Urinary bladder (tissue), 4 donors: ENCODE measurements around the gene FIS1. TPM values are rescaled to one million over a fixed set of nuclear protein-coding genes. Genes with fewer than 3 reads are reported as not detected.
"Not testable (repeated sequence)": the region's sequence is repeated elsewhere in the genome, so short reads cannot be mapped to it uniquely, and the experiment has no call there.

ENCODE experiments used
- DNase-seq: peaks from one replicate; pipeline ENCODE4 v3.0.0-alpha.2; 2015; ENCODE audit errors: extremely low spot score
- H3K27ac ChIP-seq: one replicate; pipeline ENCODE4 v1.5.1; 2013; ENCODE audit warnings: low read depth, mild to moderate bottlenecking, moderate library complexity
- H3K36me3 ChIP-seq: one replicate; pipeline ENCODE4 v1.6.1; 2013; ENCODE audit warnings: mild to moderate bottlenecking, moderate library complexity; ENCODE audit not compliant: insufficient read depth
- H3K4me1 ChIP-seq: one replicate; pipeline ENCODE4 v1.6.1; 2013; ENCODE audit warnings: mild to moderate bottlenecking, moderate library complexity; ENCODE audit not compliant: insufficient read depth
- H3K4me3 ChIP-seq: one replicate; pipeline ENCODE4 v1.5.1; 2013; ENCODE audit warnings: low read depth, low read length
- WGBS: extraction: QIAGEN DNeasy Blood & Tissue Kit; methylation state at CpG from one replicate; pipeline ENCODE4 v1.1.7; 2013; 5-methylcytosine and 5-hydroxymethylcytosine counted together
- polyA plus RNA-seq: library from polyadenylated mRNA; stranded (reverse); fragments of 200-250 nt; gene quantifications from one replicate; pipeline ENCODE4 v1.2.3, GENCODE V29; 2013
- total RNA-seq: library from RNA; depleted of rRNA; stranded (reverse); fragments of >200 nt; gene quantifications from one replicate; pipeline ENCODE4 v1.2.3, GENCODE V29; 2014
- donor health status: healthy with polysubstance abuse.
- donor health status: healthy.

FIS1 gene
- total and polyA plus RNA-seq, 2 donors, result 66.7 to 247 TPM

DNA sequence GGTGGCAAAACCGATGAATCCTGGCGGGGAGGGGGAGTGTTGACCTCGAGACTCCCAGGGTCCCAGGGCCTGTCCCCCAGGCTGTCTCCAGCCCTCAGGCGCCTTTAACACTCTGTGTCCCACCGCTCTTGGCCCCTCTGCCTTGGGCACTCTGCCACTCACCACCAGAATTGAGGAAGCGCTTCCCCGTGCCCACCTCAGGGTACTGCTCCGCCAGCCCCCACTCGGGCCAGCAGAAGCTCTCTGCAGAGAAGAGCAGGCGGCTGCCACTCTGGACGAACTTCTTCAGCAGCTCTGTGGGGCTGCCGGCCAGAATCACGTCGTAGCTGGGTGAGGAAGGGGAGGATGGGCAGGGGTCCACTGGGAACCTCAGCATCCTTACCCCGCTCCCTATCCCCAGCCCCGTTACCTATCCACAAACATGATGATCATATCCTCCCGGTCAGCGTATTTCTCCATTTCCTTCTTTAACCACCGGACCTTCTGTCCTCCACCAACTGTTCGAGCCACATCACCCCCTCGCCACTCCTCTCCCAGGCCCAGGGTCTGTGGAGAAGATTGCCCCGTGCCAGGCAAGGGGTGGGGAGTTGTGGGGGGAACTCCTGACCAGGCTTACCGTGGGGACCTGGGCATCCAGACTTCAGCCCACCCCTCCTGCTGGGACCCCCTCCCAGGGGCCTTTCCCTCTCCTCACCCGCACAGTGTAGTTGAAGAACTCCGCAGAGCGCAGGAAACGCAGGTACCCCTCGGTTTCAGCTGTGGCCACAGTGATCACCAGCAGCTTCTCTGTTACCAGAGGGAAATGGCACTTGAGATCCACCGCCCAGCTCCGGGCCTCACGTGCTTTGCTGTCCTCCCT, 28.7 kb downstream of the FIS1 start:
- WGBS, result 59% methylated on average over 31 of the region's 31 CpGs
- Histone ChIP-seq H3K4me3 (peak overlapping the region; percentile 84), H3K27ac (no peak overlapping the region), H3K36me3 (no peaks in the 10 kb centered on the region), H3K4me1 (peaks cover 2% of the 10 kb centered on the region)
- no peak for DNase-seq

DNA sequence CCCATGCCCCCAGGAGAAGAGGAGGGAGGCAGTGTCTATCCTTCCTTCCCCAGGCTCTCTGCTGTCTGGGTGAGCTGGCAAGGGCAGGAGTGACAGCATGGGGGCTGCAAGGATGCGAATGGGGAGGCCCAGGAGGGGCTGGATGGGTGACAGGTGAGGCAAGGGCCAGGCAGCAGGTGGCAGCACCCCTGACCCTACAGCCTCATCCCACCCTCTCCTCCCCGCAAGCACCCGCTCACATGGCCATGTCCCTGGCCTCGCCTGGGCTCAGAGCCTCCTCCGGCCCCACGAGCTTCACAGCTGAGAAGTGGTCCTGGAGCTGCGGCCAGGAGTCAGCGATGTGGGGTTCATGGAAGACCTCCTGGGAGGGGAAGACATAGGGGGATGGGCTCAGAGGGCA, 32.9 kb downstream of the FIS1 start:
- peaks cover 2% of the 10 kb centered on the region for H3K4me1 ChIP-seq
- H3K27ac ChIP-seq, result no peak overlapping the region
- DNase-seq, result no peak
- H3K4me3 ChIP-seq, result no peak overlapping the region
- H3K36me3 ChIP-seq, result no peaks in the 10 kb centered on the region
- WGBS, result 89% methylated on average over 8 of the region's 8 CpGs

DNA sequence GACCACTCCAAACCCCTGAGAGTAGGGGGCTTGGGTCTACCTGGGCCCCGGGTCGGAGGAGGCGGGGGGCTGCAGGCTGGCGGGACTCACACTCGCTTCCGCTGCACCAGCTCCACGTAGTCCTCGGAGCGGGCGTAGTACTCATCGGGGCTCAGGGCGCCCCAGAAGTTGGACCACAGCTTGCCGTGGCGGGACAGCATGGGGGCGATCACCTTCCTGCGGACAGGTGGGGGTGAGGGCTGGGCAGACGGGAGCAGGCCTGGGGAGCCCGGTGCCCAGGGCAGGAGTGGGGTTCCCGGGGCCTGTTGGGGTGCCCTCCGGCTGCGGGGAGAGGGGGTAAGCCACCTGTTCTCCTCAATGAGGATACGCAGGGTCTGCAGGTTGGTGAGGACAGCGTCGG, 33.4 kb downstream of the FIS1 start:
- Histone ChIP-seq H3K36me3 (no peaks in the 10 kb centered on the region), H3K4me1 (peaks cover 2% of the 10 kb centered on the region), H3K4me3 (no peak overlapping the region), H3K27ac (no peak overlapping the region)
- 96% methylated on average over 24 of the region's 24 CpGs for WGBS
- DNase-seq, result no peak

DNA sequence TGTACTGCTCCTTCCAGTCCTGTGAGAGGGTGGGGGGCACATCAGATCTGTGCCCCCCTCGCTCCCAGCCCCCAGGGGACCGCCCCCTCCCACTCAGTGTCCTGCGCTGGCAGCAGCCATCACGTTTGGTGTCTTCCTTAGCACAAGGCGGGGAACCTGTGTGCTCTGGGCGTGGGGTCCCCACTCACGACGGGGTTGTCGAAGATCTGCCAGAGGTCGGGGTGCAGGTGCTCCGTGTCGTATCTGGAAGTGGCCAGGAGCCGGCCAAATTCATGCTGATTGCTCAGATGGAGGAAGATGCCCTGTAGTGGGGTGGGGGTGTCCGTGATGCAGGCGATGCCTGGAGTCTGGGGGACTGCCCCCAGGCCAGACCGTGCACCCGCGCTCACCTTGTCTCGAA, 34.7 kb downstream of the FIS1 start:
- Histone ChIP-seq H3K4me1 (no peaks in the 10 kb centered on the region), H3K4me3 (no peak overlapping the region), H3K27ac (no peak overlapping the region), H3K36me3 (no peaks in the 10 kb centered on the region)
- no peak for DNase-seq
- WGBS, result 93% methylated on average over 19 of the region's 19 CpGs

DNA sequence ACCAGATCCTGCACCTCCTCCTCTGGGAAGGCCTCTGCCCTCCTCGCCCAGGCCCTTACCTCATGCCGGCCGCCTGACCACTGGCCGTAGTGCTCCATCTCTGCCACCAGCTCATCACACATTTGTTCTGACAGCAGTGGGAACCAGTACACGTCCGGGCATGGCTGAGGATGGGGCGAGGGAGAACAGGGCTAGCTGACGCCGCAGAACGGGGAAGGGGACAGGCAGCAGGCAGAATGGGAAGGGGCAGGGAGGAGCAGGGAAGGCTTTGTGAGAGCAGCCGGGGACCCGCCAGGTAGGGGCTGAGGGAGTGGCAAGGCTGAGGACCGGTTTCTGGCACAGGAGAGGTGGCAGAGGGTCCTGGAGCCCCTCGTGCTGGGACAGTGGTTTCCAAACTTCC, 36.1 kb downstream of the FIS1 start:
- H3K4me1 ChIP-seq, result no peaks in the 10 kb centered on the region
- H3K4me3 ChIP-seq, result no peak overlapping the region
- no peak overlapping the region for H3K27ac ChIP-seq
- 89% methylated on average over 14 of the region's 14 CpGs for WGBS
- no peak for DNase-seq
- H3K36me3 ChIP-seq, result no peaks in the 10 kb centered on the region

DNA sequence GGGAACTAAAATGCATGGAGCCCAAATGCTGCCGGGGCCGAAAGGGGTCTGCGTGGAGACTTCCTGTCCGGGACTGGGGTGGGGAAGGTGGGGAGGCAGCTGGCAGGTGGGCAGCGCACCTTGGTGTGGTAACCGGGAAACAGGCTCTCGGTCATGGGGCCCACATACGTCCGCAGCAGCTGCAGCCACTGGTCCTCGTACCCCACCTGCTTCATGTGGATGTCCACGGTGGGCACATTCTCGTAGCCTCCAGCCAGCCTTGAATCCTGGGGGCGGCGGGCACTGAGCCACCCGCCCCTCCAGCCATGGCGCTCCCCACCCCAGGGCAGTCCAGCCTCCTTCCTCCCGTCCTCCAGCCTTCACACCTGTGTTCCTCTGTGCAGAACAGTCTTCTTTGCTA, 37.4 kb downstream of the FIS1 start:
- no peak for DNase-seq
- 94% methylated on average over 17 of the region's 17 CpGs for WGBS
- Histone ChIP-seq H3K27ac (no peak overlapping the region), H3K4me3 (no peak overlapping the region), H3K4me1 (no peaks in the 10 kb centered on the region), H3K36me3 (no peaks in the 10 kb centered on the region)

DNA sequence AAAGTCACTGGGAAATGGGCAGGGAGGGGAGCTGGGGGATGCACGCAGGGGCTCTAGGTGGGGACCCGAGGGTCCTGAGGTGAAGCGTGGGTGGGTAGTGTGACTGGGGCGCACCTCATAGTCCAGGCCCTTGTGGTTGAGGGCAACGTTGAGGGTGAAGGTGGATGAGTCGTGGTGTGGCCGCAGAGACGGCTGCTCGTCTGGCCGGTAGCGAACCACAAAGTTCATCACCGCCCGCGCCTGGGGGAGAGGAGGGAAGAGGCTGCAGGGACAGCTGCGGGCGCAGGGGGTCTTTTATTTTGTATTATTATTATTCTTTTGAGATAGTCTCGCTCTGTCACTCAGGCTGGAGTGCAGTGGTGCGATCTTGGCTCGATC, 38.2 kb downstream of the FIS1 start:
- Histone ChIP-seq H3K4me3 (no peak overlapping the region), H3K4me1 (peaks cover 2% of the 10 kb centered on the region), H3K27ac (no peak overlapping the region), H3K36me3 (no peaks in the 10 kb centered on the region)
- WGBS, result 89% methylated on average over 19 of the region's 19 CpGs
- no peak for DNase-seq

DNA sequence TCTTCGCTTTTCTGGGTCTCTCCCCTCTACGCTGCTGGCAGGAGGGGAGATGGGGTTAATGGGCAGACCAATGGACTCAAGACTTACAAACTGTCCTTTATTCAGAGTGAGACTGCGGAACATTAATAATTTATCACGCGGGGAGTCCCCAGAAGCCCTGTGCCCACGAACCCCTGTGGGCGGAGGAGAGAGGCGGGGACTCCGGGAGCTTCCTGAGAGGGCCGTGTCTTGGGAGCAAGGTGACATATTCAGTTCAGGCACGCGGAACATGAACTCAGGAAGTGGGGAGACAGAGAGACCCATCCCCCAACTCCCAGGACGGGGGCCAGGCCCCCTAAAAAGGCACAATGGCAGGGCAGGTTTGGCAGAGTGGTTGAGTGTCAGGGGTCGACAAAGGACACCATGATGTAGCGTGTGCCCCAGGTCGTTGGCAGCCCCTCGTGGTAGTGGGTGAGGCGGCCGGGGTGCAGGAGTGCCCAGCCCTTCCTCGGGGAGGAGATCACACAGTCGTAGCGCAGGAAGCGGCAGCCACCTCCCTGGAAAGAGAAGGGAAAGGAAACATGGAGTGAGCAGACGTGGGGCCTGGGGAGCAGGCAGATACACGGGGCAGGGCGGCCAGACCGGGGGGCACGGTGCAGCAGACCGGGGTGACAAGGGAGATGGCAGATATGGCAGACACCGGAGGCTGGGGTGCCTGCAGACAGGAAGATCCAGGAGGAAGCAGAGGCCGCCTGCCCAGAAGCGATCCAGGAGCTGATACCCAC, 38.8 kb downstream of the FIS1 start:
- H3K36me3 ChIP-seq, result no peaks in the 10 kb centered on the region
- WGBS, result 84% methylated on average over 32 of the region's 32 CpGs
- DNase-seq, result no peak
- H3K4me1 ChIP-seq, result peaks cover 2% of the 10 kb centered on the region
- H3K27ac ChIP-seq, result no peak overlapping the region
- no peak overlapping the region for H3K4me3 ChIP-seq

DNA sequence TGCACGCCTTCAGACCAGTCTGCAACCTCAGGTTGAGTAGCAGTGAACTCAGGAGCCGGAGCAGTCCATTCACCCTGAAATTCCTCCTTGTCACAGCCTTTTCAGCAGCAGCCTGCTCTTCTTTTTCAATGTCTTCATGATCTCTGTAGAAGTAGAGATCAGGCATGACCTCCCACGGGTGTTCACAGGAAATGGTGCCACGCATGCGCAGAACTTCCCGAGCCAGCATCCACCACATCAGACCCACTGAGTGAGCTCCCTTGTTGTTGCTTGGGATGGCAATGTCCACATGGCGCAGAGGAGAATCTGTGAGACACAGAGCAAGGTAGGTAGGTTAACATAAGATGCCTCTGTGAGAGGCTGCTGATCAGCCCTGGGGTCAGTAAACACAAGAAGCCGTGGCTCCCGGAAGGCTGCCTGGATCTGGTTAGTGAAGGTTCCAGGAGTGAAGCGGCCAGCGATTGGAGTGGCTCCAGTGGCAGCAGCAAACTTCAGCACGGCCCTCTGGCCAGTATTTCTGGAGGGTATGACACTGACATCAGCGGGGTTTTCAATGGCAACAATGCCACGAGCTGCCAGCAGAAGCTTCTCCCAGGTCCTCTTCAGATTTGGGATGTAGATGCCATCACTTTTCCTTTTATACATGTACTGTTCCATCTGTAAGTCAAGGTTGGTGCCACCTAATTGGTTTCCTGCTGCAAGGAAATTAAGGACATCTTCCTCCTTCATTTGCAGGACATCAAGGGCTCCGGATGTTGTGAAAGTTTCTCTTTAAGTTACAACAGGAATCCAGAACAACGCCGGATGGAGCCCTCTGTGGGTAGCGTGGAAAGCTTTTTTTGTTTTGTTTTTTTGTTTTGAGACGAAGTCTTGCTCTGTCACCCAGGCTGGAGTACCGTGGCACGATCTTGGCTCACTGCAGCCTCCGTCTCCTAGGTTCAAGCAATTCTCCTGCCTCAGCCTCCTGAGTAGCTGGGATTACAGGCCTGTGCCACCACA, 40.8 kb downstream of the FIS1 start:
- not testable (repeated sequence) for H3K27ac ChIP-seq, H3K36me3 ChIP-seq, H3K4me1 ChIP-seq, DNase-seq, H3K4me3 ChIP-seq
- 65% methylated on average over 22 of the region's 22 CpGs for WGBS

DNA sequence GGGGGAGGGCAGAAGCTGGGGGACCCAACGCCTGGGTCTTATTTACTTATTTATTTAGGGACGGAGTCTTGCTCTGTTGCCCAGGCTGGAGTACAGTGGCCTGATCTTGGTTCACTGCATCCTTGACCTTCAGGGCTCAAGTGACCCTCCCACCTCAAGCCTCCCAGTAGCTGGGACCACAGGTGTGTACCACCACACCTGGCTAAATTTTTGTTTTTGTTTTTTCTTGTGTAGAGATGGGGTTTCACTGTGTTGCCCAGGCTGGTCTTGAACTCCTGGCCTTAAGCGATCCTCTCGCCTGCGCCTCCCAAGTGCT, 42.3 kb downstream of the FIS1 start:
- Histone ChIP-seq H3K27ac (no peak overlapping the region), H3K36me3 (no peaks in the 10 kb centered on the region), H3K4me3 (no peak overlapping the region), H3K4me1 (peaks cover 2% of the 10 kb centered on the region)
- 82% methylated on average over 5 of the region's 5 CpGs for WGBS
- DNase-seq, result no peak

DNA sequence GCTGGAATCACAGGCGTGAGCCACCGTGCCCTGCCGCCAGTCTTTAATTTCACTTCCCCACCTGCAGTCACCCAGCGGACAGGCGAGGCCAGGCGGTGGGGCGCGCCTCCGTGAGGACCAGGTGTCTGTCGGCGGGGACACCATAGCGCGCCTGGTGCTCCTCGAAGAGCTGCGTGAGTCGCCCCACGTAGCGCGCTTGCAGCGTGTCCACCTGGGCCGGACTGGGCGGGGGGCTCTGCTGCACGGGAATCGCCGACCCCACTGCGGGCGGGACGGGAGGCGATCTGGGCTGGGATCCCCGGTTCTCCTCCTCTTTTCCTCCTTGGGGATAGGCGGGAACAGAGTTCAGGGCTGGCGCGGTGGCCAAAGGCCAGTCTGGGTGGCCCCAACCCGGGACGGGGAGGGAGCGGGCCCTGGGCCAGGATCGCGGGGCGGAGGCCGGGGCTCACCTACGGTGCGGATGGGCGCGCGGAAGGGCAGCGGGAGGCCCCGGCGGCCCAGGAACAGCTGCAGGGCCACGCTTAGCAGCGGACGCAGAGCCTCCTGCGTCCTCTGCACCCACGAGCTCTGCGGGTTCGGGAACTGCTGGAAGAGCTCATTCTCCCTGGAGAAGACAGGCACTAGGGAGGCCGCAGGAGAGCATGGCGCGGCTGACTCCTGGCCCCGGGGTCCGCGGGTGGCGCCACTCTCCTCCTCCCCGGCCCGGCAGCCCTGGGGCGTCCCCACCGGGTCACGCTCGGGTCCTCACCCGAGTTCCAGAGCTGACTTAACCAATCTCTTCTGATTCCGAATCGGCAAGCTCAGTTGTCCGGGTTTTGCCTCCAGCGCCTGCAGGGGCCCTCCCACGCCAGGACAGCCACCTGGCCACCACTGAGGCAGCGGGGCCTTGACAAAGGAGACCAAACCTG, 42.9 kb downstream of the FIS1 start:
- Histone ChIP-seq H3K4me1 (peaks cover 2% of the 10 kb centered on the region), H3K36me3 (no peaks in the 10 kb centered on the region), H3K4me3 (no peak overlapping the region), H3K27ac (no peak overlapping the region)
- no peak for DNase-seq
- 8% methylated on average over 75 of the region's 75 CpGs for WGBS

DNA sequence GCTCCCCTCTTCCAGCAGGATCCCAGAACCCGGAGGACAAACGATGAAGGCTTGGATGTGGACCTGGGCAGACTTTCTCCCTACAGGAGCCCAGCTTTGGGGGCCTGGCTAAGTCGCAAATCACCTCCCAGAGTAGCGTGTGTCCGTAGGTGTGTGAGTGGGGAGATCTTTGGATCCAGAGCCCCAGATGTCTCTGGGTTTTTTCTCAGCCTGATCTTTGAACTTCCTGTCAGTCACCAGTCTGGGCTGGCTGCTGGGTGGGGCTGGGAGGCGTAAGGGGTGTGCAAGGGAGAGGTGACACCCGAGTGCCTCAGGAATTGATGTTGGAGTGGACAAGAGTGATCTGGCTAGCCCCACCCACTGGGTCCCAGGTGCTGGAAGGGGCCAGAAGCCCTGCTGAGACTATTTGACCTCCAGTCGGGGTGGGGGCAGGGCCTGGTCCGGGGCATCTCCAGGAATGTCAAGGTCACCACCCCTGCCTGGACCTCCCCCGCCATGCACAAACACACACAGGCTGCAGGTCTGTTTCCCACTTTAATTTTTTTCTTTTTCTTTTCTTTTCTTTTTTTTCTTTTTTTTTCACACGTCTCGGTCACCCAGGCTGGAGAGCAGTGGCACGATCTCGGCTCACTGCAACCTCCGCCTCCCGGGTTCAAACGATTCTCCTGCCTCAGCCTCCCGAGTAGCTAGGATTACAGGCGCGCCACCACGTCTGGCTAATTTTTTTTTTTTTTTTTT, 43.9 kb downstream of the FIS1 start, which contains the start of gene MOGAT3:
TSS of gene MOGAT3 (minus strand) at position 175 of the 738 bp plus-strand sequence. CDS start 182 bp downstream, outside the sequence.
- no peak within 1 kb of the TSS for H3K4me3 ChIP-seq
- H3K27ac ChIP-seq, result no peak within 1 kb of the TSS
- WGBS, result 31% methylated on average over 21 of the region's 21 CpGs

More for the DNA sequence above, 43.9 kb downstream of the FIS1 start, which contains the start of gene MOGAT3:
- DNase-seq, result no peak
- Histone ChIP-seq H3K36me3 (no peaks in the 10 kb centered on the region), H3K4me1 (peaks cover 2% of the 10 kb centered on the region)
